ENCODE data around the gene ZNF664.

The ZNF664 gene

DNA sequence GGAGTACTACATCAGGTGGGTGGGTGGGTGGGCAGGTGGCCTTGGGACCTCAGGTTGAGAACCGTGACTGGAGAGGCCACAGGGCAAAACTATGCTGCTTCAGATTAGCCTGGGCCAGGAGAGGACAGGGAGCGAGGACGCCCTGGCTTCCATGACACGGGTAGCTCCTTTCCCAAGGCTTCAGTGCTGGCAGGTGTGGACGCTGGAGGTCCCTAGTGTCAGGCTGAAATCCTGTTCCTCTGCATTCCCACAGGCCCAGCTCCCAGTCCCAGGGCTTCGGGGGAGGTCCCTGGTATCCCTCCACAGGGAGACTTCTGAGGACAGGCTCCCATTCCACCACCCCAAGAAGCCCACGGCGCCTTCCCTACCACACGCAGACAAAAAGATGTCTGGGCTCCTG, 32.0 kb upstream of the ZNF664 start:
- no peak for DNase-seq

DNA sequence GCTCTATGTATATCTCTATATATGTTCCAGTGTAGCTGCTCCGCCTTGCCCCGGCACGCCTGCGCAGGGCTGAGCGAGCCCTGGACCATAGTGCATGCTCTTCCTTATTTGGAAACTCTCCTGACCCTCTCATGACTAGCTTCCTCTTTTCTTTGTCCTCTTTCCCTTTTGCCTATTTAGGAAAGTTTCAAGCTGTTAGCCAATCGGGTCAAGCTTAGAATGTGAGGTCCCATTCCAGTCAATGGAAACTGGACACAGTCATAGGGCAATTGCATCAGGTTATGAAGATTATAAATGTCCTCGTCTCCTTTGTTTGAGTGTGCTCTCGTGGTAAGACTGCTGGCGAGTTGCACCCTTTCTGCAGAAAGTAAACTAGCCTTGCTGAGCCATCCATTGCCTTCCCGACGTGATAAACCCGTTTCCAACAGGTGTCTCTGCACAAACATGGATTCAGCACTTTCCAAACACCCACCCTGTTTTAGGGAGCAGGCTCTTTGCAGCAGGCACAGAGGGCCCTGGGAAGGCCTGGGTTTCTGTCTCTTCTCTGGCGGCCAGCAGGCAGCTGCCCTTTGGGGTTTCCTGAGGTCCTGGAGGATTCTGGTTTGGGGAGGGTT, 31.3 kb upstream of the ZNF664 start:
- no peak for DNase-seq

GRCh38 chr12:123942238-123942653, 30.8 kb upstream of the ZNF664 start:
- DNase-seq, result peak in 26 of 56 donors; percentile 11 to 69 (median 40)

- DNase-seq, result no peak
Measured at GRCh38 chr12:123942911-123943648, 29.9 kb upstream of the ZNF664 start.

DNA sequence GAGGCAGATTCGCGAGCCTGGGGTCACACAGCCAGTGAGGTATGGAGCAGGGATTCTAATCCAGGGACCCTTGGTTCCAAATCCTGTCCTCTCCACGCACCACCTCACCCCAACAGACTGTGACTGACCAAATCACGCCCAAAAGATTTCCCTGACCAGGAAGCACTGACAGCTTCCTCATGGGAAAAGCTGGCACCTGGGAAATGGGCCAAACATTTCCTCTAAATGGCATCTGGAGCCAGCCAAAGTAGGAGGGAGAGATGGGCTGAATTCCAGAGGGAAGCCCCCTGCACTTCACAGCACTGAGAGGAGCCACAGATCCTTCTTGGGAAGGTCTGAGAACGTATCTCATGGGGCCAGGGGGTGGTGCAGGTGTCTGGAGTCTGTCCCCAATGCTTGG, 29.2 kb upstream of the ZNF664 start:
- DNase-seq, result no peak

- no peak for DNase-seq
Measured at GRCh38 chr12:123944696-123945095, 28.3 kb upstream of the ZNF664 start.

DNA sequence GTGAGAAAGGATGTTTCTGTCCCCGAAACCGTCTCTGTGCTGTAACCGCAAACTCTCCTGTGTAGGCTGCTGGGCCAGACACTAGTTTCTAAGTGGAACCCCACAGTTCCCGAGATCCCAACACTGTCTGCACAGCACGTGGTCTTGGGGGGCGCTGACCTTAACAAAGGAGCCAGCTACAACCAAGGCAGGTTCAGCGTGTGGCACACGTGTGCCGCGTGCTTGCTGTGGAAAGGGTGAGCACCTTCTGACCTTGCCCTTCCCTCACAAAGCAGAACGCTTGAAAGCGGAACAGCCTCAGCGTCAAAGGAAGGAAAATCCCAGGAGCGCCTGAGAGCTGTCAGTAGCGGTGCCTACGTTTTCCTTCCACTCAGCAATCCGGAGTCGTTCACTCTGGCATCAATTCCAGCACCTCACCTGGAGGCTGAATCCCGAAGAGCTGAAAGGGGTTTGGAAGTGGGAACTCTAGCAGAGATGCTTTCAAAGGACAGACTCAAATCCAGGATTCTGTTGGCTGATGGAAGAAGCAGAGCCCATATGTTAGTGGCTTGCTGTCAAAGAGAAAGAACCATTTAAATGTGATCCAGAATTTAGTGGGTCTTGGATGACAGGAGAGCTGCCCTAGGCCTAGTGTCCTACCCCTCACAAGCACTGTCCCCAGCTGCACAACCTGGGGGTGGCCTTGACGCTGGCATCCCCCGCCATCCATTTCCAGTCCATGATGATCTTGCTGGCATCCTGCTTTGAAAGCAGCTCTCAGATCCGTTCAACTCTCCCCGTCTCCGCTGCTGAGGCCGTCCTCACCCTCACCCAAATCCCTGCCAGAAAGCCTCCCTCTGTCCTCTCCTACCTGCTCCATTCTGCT, 27.5 kb upstream of the ZNF664 start:
- peak in 1 of 56 donors; percentile 32 for DNase-seq

DNA sequence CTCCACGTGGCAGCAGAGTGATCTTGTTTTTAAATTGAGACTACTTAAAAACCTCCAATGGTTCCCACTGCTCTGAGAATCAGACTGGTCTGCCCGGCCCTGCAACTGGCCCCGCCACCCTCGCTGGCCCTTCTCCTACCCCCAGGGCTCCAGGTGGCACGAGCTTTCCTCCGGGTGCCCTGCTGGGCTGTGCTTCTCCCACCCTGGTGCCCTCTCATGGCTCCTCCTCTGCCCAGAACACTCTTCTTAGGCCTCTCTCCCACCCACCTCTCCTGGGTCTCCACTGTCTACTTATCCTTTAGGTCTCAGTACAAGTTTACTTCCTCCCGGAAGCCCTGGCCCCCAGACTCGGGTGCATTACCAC, 26.9 kb upstream of the ZNF664 start:
- no peak for DNase-seq

DNA sequence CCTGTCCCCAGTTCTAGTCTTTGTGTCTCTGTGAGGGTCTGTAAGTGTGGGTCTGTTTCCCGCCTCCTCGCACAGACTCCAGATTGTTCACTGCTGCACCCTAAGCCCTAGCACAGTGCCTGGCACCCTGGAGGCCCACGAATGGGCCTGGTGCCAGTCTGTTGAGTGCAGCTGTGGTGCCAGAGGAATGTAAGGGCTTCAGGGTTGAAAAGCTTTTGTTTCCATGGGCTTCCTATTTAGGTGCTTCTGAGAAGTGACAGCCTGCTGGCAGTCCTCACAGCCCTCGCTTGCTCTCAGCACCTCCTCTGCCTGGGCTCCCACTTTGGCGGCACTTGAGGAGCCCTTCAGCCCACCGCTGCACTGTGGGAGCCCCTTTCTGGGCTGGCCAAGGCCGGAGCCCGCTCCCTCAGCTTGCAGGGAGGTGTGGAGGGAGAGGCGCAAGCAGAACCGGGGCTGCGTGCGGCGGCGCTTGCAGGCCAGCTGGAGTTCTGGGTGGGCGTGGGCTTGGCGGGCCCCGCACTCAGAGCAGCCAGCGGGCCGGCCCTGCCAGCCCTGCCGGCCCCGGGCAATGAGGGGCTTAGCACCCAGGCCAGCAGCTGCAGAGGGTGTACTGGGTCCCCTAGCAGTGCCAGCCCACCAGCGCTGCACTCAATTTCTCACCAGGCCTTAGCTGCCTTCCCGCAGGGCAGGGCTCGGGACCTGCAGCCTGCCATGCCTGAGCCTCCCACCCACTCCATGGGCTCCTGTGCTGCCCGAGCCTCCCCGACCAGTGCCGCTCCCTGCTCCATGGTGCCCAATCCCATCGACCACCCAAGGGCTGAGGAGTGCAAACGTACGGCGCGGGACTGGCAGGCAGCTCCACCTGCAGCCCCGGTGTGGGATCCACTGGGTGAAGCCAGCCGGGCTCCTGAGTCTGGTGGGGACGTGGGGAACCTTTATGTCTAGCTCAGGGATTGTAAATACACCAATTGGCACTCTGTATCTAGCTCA, 26.2 kb upstream of the ZNF664 start:
- DNase-seq, result peak in 3 of 56 donors; percentile 16 to 29 (median 20)

DNA sequence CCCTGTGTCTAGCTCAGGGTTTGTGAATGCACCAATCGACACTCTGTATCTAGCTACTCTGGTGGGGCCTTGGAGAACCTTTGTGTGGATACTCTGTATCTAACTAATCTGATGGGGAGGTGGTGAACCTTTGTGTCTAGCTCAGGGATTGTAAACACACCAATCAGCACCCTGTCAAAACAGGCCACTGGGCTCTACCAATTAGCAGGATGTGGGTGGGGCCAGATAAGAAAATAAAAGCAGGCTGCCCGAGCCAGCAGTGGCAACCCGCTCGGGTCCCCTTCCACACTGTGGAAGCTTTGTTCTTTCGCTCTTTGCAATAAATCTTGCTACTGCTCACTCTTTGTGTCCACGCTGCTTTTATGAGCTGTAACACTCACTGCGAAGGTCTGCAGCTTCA, 25.5 kb upstream of the ZNF664 start:
- peak in 8 of 56 donors; percentile 21 to 54 (median 30) for DNase-seq

- DNase-seq, result peak in 12 of 56 donors; percentile 15 to 46 (median 30)
Measured at GRCh38 chr12:123948401-123948795, 24.6 kb upstream of the ZNF664 start.

- peak in 4 of 56 donors; percentile 13 to 24 (median 14) for DNase-seq
Measured at GRCh38 chr12:123948796-123949769, 23.9 kb upstream of the ZNF664 start.

- no peak for DNase-seq
Measured at GRCh38 chr12:123949770-123950165, 23.2 kb upstream of the ZNF664 start.

- no peak for DNase-seq
Measured at GRCh38 chr12:123950476-123951349, 22.3 kb upstream of the ZNF664 start.

DNA sequence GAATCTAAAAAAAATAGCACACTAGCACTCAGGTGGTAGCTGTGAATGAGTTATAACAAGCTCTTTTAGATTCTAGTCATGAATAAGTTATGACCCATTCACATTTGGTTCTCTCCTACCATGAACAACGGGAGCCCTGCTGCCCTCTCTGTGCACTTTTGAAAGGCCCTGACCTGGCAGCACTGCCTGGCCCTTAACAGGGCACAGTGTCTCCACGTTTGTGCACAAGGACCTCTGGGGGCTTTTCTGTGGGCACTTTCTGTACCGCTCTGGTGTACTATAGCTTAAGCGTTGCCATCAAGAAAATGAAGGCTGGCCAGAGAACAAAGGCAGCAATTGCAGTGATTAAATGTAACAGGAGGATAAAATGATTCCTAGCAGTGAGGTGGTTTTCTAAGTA, 21.5 kb upstream of the ZNF664 start:
- DNase-seq, result no peak

GRCh38 chr12:123952037-123952436, 21.0 kb upstream of the ZNF664 start:
- DNase-seq, result no peak

GRCh38 chr12:123954647-123955350, 18.2 kb upstream of the ZNF664 start:
- no peak for DNase-seq

DNA sequence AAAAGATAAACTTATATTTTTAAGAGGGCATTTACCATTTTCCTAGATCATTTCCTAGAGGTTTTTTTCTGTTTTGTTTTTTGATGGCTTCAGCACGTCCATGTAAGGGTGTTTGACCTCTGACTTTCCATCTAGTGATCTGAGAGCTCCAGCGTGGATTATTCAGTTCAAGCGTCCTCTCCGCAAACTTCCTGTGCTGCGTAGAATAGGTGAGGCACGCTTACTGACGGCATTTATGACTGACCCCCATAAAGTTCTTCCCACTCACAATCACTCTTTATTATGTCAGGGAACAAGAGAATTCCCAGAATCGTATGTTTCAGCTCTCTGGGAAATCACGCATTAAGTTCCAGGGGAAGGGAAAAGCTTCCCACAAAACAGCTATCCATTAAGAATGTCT, 16.8 kb upstream of the ZNF664 start:
- no peak for DNase-seq

Measured in amygdala (tissue), 56 donors.